ENCODE data around the gene GRIA2.

DNA sequence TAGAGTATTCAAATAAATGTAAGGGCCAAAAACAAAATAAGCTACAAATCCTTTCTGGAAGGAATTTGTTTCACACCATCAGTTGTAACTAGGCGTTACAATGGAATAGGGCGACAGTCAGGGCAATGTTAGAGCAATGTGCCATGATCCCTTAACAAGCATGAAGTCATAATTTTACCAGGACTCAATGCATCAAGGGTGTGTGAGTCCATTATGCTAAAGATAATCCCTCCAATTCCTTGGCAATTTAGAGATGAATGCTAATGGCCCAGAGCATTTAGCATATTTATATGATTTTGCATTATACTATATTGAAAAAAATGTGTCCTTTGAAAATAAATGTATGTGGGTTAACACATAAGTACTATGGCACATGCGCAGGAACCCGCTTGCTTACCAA, 73.1 kb downstream of the GRIA2 start:
- TF ChIP-seq, protein P1, sequence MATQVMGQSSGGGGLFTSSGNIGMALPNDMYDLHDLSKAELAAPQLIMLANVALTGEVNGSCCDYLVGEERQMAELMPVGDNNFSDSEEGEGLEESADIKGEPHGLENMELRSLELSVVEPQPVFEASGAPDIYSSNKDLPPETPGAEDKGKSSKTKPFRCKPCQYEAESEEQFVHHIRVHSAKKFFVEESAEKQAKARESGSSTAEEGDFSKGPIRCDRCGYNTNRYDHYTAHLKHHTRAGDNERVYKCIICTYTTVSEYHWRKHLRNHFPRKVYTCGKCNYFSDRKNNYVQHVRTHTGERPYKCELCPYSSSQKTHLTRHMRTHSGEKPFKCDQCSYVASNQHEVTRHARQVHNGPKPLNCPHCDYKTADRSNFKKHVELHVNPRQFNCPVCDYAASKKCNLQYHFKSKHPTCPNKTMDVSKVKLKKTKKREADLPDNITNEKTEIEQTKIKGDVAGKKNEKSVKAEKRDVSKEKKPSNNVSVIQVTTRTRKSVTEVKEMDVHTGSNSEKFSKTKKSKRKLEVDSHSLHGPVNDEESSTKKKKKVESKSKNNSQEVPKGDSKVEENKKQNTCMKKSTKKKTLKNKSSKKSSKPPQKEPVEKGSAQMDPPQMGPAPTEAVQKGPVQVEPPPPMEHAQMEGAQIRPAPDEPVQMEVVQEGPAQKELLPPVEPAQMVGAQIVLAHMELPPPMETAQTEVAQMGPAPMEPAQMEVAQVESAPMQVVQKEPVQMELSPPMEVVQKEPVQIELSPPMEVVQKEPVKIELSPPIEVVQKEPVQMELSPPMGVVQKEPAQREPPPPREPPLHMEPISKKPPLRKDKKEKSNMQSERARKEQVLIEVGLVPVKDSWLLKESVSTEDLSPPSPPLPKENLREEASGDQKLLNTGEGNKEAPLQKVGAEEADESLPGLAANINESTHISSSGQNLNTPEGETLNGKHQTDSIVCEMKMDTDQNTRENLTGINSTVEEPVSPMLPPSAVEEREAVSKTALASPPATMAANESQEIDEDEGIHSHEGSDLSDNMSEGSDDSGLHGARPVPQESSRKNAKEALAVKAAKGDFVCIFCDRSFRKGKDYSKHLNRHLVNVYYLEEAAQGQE (IDR thresholded peaks at IDR 0.05; ENCODE audit: insufficient read depth in 1 of 2, low read depth in 2 of 2, low read length in 2 of 2) = no peak
- TF ChIP-seq POLR2AphosphoS5 (IDR thresholded peaks at IDR 0.05; ENCODE audit: low read depth, low read length) (no peak), TAF1 (IDR thresholded peaks at IDR 0.05; ENCODE audit: borderline replicate concordance, insufficient read depth, low read length) (no peak), SIN3A (IDR thresholded peaks at IDR 0.05; ENCODE audit: borderline replicate concordance, insufficient read depth, low read length) (no peak), FOXP2 (optimal IDR thresholded peaks at IDR 0.05; ENCODE audit: borderline replicate concordance, extremely low read depth, extremely low read length, insufficient read depth) (no peak)

Data from PFSK-1 (cell line).